ENCODE results near the gene EVC.

Gene EVC

DNA sequence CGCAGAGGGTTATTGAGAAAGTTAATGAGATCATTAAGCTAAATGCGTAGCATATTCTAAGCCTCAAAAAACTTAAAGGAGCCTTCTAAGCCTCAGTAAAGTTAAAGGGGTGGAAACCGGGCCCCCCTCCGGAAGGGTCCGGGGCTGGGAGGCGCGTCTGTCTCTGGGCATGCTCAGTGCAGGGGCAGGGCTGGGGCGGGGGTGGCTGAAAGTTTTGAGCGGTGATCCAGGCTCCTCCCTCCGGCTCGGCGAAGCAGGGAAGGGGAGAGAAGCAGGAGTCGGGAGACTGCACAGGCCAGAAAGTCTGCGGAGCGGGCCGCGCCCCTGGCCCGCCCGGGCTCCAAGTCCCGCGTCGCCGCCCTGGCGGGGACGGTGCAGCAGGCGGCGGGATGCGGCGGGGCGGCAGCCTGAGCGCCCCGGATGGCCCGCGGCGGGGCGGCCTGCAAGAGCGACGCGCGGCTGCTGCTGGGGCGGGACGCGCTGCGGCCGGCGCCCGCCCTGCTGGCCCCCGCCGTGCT, at the start of gene EVC:
Gene EVC, plus strand, starts transcription at position 241 of the 518 bp plus-strand sequence. Its CDS starts 180 bp downstream, at position 421.
- no peak for DNase-seq

DNA sequence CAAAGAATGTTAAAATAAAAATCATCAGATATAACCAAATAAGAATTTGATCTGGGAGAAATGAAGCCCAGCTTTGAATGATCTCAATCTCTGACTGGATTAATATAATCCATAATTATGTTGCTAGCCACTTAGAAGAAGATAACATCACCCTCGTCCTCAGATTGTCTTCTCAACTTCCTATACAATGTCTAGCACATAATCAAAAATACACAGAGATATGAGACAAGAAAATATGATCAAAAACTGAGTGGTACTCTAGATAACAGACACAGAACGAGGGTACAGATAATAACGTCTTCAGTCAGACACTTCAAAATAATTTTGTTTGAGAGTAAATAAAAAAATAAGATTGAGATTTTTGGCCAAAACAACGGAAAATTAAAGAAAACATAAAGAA, 49.8 kb upstream of the EVC start:
- no peak for DNase-seq

DNA sequence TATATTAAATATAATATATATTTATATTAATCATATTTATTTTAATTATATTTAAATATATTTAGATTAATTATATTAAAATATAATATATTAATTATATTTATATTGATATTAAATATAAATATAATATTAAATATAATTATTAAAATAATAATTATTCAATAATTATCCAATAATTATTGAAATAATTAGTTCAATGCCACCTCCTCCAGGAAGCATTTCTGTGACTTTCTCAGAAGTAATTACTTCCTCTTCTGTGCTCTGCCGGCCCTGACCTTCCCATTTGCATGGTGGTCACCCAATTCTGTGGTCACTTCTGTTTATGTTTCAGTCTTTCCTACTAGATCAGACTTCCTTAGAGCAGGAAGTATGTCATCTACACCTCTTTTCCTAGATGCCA, 48.4 kb upstream of the EVC start:
- no peak for DNase-seq

DNA sequence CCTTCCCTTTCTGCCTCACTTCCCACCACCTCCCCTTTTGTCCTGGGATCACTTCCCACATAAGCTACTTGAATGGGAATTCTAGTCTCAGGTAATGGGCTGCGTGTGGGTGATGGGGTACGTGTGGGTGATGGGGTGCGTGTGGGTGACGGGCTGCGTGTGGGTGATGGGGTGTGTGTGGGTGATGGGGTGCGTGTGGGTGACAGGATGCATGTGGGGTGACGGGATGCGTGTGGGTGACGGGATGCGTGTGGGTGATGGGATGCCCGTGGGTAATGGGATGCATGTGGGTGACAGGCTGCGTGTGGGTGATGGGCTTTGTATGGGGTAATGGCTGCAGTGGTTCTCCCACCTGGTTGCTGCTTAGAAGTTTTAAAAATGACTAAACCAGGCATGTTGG, 46.2 kb upstream of the EVC start:
- DNase-seq, result no peak

DNA sequence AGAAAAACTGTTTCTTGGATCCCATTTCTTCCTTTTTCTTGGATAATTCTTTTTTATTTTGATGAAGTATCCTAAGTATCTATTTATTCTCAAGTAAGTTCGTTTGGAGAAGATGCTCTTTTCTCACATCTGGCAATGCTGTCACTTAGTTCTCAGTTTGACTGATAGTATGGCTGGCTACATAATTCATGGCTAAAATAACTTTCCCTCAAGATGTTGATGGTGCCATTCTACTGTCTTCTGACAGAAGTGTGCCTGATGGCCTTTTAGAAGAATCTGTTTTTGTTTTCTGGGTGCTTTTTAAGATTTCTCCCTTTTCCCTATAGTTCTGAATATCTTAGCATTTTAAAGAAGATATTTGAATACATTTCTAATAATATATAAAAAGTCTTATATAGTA, 44.3 kb upstream of the EVC start:
- DNase-seq, result no peak

DNA sequence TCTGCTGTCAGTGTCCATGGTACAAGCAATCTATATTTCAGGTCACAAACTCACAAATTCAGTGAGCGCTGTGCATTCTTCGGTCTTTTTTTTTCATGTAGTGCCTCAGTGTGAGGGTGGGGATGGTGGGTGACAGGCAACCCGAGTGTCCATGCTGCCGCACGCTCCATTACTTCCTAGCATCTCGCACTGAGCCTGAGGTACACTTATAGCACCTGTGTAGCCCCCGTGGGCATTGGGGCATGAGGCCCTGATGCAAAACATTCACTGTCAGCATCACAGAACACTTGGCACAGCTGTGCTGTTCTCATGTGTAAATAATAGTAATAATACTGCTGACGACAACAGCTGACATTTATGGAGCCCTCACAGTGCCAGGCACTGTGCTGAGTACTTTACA, 34.2 kb upstream of the EVC start:
- DNase-seq, result no peak

DNA sequence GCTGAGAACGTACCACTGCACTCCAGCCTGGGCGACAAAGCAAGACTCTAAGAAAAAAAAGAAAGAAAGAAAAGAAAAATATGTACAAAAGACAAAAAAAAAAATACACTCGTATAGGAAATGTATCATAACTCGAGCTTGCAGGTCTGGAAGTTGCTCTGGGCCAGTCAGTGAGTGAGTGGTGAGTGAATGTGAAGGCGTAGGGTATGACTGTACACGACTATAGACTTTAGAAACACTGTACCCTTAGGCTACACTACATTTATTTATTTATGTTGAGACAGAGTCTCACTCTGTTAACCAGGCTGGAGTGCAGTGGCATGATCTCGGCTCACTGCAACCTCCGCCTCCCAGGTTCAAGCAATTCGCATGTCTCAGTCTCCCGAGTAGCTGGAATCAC, 32.0 kb upstream of the EVC start:
- no peak for DNase-seq

DNA sequence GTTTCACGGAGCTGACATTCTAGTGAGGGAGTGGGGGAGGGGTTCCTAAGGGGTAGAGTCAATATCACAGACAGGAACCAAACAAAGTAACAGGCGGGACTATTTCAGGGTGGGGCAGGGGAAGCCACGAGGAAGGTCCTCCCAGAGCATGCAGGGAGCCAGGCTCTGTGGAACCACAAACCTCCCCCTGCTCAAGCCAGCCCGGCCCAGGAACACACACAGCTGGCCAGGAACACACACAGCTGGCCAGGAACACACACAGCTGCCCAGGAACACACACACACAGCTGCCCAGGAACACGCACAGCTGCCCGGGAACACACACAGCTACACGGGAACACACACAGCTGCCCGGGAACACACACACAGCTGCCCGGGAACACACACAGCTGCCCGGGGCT, 27.4 kb upstream of the EVC start:
- no peak for DNase-seq

DNA sequence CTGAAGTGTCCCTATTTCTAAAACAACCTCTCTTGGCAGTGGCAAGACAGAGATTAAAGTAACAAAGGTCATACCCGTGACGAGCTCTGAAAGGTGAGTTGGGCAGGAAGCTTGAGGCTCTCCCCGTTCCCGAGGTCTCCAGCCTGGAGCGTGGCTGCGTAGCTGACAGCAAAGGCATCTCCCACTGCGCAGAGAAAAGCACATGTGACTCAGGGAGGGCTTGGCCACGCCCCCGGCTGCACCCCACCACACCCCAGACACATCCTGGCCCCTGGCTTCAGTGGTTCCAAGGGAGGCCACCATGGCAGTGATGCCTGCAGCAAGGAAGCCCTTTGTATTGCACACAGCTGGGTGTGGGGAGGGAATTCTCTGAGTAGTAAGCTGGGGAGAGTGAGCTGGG, 25.7 kb upstream of the EVC start:
- no peak for DNase-seq

DNA sequence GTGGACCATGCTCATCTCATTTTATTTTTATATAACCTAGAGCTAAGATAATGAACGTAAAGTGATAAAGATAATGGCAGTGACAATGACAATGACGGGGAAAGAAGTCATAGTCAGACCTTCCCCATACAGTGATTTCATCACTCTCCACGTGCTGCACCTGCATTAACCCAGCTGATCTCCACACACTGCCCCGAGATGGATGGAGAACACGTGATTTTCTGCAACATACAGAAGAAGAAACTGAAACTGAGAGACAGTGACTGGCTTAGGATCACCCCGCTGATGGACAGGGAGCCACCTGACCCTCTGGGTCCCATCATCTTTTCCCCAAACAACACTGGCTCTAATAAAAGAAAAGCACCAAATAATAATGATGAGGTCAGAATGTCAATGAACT, 24.7 kb upstream of the EVC start:
- DNase-seq, result no peak

DNA sequence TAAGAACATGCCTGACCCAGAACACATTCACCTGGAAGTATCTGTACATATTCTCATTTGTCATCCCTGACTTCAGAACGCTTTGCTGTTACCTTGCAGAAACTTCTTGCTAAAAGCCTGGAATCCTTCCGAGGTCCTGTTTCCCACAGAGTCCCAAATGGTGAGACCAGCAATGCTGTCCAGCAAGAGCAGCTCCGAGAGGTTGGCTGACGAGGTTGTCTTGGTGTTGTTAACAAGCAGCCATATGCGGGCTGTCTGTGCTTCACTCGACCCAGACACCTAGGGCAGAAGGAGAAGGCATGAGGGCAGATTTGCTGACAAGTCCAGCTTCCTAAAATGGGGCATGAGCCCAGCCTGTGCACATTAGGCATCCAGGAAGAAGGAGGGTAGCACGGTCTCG, 21.9 kb upstream of the EVC start:
- DNase-seq, result no peak

DNA sequence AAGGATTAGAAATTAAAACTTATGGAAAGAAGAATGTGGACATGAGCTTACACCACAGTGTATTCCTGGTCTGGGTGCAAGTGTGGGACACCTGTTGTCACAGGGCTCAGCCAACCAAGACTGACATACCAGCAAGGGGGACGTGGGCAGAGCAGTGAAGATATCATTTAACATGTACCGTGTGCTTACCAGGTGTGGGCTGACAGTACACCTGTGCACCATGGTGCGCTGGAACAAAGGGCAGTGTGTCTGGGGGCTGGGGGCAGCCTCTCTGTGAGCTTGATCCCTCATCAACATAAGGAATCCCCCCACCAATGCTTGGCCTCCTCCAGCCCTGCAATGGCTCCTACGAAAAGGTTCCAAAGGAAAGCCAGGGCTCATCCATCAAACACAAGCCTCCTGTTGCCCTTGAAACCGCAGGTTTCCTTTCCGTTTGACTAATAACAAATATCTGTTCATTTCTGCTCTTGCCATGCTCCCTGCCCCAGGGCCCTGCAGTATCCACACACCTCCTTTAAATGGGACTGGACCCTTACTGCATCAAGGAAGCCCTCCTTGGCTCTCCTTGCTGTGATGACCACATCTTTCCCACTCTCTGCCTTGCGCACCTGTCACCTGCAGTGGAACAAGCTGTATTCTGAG, 19.4 kb upstream of the EVC start:
- DNase-seq, result no peak

DNA sequence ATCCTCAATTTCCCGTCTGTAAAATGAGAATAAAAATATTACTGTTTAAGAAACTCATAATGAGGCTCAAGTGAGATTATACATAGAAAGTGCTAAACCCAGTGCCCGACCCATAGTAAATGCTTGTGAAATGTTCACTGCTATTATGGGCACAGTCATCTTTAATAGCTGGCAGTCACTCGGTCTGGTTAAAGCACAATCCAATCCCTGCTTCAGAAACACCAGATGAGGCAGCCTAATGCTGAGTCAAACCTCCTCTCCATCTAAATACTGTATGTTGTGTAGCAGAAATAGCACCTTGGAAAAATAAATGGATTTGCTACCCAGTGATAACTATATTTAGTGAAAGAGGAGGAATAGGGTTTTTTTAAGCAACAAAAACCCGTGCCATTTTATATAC, 17.1 kb upstream of the EVC start:
- no peak for DNase-seq

DNA sequence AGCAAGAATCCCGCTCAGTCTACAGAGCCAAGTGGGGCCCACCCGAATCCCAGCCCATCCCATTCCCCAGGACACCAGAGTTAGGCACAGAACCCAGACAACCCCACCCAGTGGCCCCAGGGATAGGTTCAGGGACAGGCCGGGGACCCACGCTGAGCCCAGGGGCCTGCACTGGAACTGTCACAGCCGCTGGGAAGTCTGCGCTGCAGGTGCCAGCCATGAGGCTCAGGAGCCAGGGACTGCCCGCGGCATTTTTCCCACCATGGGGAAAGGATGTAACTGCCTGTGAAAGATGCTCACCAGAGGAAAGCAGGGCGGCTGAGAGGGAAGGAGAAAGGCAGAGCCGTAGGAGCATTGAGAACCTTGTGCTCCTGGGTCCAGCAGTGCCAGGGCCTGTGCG, 14.7 kb upstream of the EVC start:
- no peak for DNase-seq

DNA sequence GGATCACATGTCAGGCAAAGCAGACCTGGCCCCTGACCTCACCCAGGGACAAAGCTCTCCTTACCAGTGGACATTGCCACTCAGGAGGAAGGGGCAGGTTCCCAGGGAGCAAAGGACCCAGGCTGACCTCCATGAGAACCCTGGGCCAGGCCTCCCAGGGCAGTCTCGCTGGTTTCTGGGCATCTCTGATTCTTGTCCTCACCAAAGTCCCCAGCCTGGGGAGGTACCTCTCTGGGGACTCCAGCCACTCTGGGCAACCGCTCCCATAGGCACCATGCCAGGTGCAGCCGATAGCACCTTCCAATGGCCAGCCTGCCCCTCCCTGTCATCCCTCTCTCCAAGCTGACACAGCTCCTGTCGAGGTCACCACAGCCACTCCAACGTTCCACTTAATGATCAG, 10.5 kb upstream of the EVC start:
- no peak for DNase-seq

DNA sequence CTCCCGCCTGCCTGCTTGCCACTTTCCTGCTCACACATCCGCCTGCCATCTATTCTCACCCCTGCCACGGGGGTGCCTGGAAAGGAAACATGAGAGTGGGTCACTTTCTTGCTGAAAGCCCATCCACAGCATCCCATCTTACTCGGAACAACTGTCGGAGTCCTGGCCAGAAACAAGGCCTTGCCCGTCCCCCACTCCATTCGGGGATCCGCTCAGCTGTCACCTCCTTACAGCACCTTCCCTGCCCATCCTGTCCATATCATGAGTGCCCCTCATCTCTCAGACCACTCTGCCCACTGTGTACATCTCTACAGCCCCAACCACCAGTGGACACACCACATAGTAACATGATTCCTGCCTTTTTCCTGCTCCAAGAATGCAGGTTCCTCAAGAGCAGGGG, 9.0 kb upstream of the EVC start:
- no peak for DNase-seq

DNA sequence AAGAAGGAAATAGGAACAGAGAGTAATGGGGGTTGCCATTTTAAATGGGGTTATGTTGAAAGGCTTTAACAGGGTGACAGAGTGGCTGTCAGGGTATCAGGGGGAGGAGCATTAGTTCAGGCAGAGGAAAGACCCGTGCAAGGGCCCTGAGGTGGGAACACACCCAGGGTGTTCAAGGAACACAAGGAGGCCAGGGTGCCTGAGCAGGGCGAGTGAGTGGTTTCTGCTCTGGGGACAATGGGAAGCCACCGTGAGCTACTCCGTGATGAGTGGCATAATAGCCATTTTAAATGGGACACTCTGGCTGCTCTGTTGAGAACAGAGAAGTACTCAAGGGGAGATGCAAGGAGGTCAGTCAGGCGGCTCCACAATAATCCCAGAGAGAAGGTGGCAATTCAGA, 7.2 kb upstream of the EVC start:
- no peak for DNase-seq

DNA sequence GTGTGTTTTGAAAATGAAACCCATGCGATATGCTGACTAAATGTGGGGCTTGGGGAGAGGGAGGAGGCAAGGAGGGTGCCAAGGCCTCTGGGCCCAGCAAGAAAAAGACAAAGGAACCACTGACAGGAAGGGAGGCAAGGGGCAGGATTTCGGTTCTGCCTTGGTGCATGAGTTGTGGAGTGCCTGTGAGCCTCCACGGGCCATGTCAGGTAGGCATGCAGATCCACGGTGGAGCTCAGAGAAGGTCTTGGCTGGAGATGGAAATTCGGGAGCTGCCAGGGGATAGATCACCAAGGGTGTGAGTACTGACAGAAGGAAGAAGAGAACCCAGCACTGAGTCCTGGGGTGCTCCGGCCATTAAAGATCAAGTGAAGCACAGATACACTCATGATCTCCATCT, 6.7 kb upstream of the EVC start:
- no peak for DNase-seq

DNA sequence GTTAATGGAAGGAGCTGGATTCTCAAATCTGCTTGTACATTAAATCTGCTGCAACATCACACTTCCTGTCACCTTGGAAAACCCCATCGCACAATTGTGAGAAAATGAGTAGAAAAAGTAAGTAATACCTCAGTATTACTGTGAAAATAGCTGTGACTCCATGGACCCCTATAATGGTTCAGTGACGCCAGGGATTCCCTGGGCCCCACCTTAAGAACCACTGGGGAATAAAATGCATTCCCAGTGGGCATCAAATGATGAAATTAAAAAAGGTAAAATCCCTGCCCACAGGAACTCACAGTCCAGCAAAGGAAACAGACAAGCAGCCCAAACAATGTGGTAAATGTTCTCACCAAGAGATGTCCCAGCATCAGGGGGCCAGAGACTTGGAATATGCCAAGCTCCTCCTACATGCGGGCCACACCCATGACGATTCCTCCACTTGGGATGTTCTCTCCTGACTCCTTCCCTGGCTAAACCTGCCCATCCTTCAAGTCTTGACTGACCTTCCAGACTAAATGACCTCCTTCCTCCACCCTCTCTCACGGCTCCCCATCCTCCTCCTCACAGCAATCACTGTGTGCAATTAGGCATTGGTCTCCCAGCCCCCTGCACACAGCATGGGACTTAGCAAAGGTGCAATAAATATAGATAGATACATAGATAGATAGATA, 5.2 kb upstream of the EVC start:
- DNase-seq, result no peak

DNA sequence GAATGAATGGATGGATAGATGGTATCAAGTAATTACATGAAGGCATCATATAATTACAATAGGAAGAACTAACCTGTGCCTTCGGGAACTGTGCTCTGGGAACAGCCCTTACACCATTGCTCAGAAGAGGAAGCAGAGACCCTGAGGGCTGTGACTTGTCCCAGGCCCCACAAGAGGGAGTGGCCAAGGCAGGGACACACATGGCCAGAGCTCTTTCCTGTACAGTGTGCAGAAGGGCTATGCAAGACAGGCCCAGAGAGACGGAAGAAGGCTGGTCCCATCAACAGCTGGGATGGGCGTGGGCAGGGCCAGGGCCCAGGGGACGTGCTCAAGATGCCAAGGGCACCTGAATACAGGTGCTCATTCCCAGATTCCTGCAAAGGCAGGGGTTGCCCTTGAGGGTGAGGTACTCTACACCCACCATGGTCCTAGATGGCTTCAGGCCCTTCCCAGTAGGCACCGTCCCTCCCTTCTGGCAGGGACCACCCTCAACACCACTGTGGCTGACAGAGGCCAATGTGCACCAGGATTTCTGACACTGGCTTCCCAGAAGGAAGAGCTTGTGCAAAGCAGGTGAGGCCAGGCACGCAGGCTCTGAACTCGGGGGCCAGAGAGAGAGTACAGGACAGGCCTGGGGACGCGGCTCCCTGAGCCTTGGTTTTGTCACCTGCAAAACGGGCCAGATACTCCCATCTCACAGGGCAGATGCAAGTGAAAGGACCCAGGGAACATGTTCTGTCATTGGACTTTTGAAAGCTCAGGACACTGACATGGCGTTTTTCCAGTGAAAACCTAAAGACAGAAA, 4.3 kb upstream of the EVC start:
- no peak for DNase-seq

DNA sequence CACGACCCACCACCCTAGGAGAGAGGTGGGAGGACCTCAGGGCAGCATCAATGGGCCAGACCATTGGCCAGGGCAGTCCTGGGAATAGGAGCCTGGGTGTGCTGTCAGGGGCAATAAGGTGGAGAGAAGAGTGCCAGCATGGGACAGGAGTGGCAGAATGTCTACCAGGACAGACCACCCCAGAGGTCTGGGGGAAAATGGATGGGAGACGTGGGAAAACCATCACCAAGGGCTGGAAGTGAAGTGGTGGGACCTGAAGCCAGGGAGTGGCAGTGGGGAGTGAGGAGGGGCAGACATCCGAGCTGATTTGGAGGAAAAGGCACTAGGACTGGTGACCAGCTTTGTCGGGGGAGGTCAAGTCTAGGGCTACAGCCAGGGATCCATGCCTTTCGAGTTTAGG, 3.6 kb upstream of the EVC start:
- DNase-seq, result no peak

DNA sequence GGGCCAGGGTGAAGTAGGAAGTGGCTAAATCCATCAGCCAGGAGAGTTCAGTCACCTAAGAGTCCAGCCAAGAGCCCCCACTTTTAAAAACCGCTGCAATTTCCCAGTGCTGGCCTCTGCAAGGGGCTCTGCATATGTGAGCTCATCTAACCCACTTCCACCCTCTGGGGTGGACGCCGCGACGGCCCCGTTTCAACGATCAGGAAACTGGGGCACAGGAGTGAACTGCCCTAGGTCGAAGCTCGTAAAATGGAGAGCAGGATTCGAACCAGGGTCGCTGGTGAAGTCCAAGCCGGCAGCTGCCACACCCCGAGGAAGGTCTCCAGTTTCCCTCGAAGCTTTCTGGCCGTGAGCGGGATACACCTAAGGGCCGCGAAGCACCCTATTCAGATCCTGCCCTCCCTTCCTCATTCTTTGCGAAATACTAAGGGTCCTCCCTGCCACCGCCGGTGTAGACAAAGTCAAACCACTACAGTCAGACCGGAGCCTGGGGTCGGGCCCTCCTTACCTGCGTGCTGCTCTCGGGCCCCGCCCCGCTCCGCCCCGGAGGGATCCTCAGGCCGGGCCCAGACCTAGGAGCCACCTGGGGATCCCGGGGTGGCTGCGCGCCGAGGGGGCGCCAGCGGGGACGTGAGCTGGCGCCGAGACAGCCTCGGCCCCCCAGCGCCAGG, 3.1 kb upstream of the EVC start:
- no peak for DNase-seq

DNA sequence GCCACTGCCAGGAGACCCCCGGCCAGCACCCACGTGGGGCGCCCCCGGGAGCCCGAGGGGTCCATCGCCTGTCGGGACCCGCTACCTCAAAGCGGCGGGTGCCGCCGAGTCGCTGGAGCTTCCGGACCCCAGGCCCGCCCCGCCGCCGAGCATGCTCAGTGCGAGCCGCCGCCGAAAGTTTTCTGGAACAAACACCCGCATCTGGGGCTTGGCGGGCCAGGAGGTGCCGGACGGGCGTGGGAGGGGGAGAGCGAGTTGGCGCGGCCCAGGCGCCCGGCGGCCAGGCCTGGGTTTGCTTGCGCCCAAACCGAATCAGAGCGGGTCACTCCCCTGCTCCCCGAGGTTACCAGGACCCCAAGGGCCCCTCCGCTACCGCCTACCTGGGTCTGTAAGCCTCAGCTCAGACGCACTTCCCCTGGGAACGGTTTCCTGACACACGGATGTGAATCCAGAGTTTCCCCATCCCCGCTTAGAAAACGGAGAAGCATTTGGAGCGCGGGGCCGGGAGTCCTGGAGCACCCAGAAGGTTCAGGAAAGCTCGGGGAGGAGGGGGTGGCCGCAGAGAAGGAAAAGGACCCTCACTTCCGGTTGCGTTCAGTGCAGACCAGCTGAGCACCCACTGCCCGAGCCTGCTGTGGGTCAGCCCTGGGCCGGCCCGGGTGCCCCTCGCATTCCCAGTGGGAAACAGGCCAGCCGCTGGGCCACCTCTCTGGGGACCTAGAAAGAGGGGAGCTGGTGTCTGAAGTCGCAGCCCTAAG, 2.4 kb upstream of the EVC start, which contains the start of gene EVC2:
Gene EVC2, minus strand, starts transcription at position 111 of the 758 bp plus-strand sequence. Its CDS starts 46 bp downstream, at position 65.
- DNase-seq, result no peak

Measured in OCI-M1 (cell line).